Stimulated activated CD8-positive, alpha-beta memory T cell treated with anti-CD3 and anti-CD28 coated beads, Interleukin-2, amount 100 ng/mL, for 48 hours (primary cell): ENCODE results near the gene IFT52.
"Not testable (repeated sequence)": the region's sequence is repeated elsewhere in the genome, so short reads cannot be mapped to it uniquely, and the experiment has no call there.

Source experiments
- DNase-seq, 2 donors: peaks; one replicate each; pipeline ENCODE4 v3.0.0-alpha.2; 2020; ENCODE audit warnings: low read depth in 2 of 2

Gene IFT52

GRCh38 chr20:43568706-43569105, 22.0 kb upstream of the IFT52 start:
- no peak for DNase-seq

GRCh38 chr20:43569282-43569681, 21.5 kb upstream of the IFT52 start:
- DNase-seq: no peak

GRCh38 chr20:43570496-43570895, 20.2 kb upstream of the IFT52 start:
- DNase-seq: no peak

- DNase-seq: no peak
Observed at GRCh38 chr20:43571310-43571709, 19.4 kb upstream of the IFT52 start.

DNA sequence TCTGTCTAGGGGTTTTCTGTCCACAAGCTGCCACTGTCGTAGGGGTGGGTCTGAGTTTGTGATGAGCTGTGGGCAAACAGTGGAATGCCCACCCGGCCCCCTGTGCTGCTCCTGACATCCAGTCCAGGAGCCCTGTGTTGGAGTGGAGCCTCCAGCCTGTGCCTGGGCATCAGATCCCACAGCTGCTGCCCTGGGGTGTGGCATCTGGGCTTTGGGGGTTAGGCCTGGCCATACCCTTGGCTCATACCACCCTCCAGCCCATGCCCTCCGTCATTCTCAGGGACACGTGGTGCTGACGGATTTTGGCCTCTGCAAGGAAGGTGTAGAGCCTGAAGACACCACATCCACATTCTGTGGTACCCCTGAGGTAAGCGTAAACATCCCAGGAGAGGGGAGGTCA, 19.0 kb upstream of the IFT52 start:
- DNase-seq: no peak

GRCh38 chr20:43572891-43573290, 17.8 kb upstream of the IFT52 start:
- no peak for DNase-seq

DNA sequence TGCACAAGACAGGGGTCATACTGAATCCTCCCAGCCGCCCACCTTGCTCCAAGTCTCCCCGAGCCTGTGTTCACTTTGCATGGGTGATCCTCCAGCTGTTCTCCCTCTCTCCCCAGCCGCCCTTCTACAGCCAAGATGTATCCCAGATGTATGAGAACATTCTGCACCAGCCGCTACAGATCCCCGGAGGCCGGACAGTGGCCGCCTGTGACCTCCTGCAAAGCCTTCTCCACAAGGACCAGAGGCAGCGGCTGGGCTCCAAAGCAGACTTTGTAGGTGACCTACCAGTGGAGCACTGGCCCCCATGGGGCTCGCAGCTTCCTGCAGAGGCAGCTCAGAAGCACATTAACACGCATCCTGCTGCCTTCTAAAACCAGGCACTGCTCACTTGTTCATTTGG, 14.6 kb upstream of the IFT52 start:
- no peak for DNase-seq

DNA sequence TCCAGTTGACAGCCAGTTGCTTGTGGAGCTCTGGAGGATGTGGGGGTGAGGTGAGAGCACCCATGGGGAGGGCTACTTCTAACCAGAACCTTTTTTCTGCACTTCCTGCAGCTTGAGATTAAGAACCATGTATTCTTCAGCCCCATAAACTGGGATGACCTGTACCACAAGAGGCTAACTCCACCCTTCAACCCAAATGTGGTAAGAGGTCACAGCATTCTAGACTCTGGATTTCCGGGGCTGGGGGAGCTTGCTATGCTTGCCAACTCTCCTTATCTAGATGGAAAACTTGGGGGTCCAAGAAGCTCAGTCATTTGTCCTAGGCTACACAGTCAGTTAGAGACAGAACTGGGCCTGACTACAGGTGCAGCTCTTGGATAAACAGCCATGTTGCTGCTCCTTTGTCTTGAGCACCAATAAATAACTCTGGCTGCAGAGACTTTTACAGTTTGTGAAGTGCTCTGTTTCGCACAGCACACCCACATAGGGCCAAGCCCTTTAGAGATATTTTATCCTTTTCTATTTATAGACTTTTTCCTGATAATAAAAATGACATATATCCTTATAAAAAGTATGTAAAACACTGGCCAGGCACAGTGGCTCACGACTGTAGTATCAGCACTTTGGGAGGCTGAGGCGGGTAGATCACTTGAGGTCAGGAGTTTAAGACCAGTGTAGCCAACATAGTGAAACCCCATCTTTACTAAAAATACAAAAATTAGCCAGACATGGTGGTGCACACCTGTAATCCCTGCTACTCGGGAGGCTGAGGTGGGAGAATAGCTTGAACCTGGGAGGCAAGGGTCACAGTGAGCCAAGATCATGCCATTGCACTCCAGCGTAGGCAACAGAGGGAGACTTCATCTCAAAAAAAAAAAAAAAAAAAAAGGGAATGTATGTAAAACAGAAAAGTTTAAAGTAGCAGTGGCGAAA, 10.6 kb upstream of the IFT52 start:
- DNase-seq: no peak

DNA sequence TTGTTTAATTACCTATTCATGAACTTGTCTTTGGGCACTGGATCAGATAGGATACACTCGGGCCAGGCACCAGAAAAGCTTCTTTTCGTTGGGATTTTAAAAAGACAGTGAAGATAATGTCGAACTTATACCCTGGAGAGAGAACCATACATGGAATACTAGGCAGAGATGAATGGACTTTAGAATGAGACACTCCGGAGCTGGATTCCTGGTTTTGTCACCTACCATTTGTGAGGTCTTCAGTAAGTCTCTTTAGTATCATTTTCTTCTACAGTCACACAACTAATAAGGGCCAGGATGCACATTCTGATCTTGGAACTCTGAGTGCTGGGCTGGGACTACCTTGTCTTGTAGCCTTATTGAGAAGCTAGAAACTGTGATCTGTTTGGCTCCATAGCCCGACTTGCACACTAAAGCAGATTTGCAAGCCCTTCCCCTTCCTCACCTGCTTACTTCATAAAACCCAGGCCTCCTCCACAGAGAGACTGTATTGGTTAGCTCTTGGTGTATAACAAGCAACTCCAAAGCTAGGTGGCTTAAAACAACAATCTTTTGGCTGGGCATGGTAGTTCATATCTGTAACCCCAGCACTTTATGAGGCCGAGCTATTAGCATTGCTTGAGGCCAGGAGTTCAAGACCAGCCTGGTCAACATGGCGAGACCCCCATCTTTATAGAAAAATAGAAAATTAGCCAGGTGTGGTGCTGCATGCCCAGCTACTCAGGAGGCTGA, 7.4 kb upstream of the IFT52 start:
- no peak for DNase-seq

GRCh38 chr20:43583982-43584432, 6.7 kb upstream of the IFT52 start:
- DNase-seq: no peak

- no peak for DNase-seq
Observed at GRCh38 chr20:43584448-43585136, 6.1 kb upstream of the IFT52 start.

GRCh38 chr20:43586641-43587040, 4.1 kb upstream of the IFT52 start:
- DNase-seq: no peak

DNA sequence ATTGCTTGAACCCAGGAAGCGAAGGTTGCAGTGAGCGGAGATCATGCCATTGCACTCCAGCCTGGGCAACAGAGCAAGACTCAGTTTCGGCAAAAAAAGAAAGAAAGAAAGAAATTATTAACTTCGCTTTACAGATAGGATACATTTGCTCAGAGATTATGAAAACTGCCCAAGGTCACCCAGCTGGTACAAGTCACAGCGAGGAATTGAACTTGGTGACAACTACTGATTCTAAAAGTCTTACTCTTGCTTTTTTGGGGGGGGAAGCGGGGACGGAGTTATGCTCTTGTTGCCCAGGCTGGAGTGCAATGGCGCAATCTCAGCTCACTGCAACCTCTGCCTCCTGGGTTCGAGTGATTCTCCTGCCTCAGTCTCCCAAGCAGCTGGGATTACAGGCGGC, 2.2 kb upstream of the IFT52 start:
- not testable (repeated sequence) for DNase-seq

GRCh38 chr20:43590036-43590391, 723 bp upstream of the IFT52 start:
- no peak for DNase-seq

DNA sequence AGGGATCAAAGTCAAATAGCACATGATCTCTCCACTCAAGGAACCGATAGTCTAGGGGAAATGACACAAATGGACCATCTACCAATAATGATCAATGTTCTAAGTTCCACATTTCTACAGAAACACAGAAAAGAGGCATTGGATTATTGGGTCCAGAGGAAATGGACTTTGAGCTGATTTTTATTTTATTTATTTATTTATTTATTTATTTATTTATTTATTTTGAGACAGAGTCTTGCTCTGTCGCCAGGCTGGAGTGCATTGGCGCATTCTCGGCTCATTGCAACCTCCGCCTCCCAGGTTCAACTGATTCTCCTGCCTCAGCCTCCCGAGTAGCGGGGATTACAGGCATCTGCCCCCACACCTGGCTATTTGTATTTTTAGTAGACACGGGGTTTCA, 11.2 kb downstream of the IFT52 start:
- DNase-seq: not testable (repeated sequence)

DNA sequence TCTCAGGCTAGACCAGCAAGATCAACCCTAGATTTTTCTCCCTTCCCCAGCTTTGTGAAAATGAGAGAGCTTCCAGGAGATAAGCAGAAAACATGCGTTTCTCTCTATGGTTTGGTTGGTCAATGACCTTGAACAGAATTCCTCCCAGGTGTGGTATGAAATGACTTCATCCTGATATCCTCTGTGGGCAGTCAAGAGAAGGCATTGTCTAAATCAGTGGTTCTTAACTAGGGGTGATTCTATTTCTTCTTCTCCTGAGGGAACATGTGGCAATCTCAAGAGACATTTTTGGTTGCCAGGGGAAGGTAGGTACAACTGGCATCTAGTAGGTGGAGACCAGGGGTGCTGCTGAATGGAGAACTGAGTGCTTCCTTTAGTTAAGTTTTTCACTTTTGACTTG, 12.4 kb downstream of the IFT52 start:
- DNase-seq: no peak

GRCh38 chr20:43605715-43606114, 15.0 kb downstream of the IFT52 start:
- no peak for DNase-seq

DNA sequence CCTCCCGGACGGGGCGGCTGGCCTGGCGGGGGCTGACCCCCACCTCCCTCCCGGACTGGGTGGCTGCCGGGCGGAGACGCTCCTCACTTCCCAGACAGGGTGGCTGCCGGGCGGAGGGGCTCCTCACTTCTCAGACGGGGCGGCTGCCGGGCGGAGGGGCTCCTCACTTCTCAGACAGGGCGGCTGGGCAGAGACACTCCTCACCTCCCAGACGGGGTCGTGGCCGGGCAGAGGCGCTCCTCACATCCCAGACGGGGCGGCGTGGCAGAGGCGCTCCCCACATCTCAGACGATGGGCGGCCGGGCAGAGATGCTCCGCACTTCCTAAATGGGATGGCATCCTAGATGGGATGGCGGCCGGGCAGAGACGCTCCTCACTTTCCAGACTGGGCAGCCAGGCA, 16.5 kb downstream of the IFT52 start:
- not testable (repeated sequence) for DNase-seq

DNA sequence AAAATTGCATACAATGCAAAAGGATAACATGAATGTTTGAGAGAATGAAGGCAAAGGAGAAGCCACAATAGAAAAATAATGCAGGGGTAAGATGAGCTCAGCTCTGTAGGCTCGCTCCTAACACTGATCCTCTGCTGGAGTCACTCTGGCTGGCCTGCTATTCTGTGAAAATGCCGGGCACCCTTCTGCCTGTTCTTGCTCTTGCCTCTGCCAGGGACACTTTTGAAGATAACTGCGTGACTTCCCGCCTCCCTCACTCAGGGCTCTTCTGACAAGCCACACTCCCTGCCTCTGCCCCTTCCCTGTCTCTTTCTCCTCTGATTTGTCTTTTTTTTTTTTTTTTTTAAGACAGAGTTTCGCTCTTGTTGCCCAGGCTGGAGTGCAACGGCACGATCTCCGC, 40.9 kb downstream of the IFT52 start:
- DNase-seq: no peak

DNA sequence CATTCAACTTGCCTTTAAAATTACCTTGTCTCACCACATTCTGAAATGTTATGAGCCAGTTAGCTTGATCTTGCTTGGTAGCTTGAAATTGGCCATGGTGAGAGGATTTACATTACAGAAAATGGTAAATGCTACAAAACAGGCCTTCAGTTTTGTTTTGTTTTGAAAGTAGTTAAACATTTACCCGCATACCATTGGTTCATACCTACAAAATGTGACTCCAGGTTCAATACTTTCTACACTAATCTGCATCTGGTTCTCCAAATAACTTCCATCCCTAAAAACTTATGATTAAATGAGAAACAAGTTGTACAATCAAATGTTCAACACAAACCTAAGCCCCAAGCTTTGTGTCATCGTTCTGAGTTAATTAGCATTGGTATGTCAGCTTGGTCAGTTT, 45.7 kb downstream of the IFT52 start:
- DNase-seq: no peak

GRCh38 chr20:43642548-43642947, 51.8 kb downstream of the IFT52 start:
- no peak for DNase-seq

GRCh38 chr20:43650997-43651525, 60.3 kb downstream of the IFT52 start:
- DNase-seq: no peak
